NB4 (cell line): ENCODE results near the gene TNRC6A.

Source experiments
- DNase-seq: peaks from one replicate; pipeline ENCODE4 v3.0.0; 2010; ENCODE audit warnings: low read depth
- H3K4me3 ChIP-seq: one replicate; pipeline ENCODE4 v1.5.1; 2011; ENCODE audit warnings: mild to moderate bottlenecking, low read depth, low read length, moderate library complexity
- MYC ChIP-seq: IDR thresholded peaks from 2 replicates; pipeline ENCODE4 v1.6.1; 2011; ENCODE audit warnings: low read depth, low read length
- POLR2A ChIP-seq: IDR thresholded peaks from 2 replicates; pipeline ENCODE4 v1.6.1; 2011; ENCODE audit warnings: mild to moderate bottlenecking; ENCODE audit not compliant: insufficient read length; ENCODE audit errors: extremely low read depth
- TF ChIP-seq, protein P1 (sequence below): IDR thresholded peaks from one replicate; pipeline ENCODE4 v1.5.1; 2012; ENCODE audit warnings: low read depth, low read length
- TF ChIP-seq, protein P2 (sequence below): IDR thresholded peaks from 2 replicates; pipeline ENCODE4 v1.6.1; 2011; ENCODE audit warnings: low read depth, low read length

TNRC6A gene

DNA sequence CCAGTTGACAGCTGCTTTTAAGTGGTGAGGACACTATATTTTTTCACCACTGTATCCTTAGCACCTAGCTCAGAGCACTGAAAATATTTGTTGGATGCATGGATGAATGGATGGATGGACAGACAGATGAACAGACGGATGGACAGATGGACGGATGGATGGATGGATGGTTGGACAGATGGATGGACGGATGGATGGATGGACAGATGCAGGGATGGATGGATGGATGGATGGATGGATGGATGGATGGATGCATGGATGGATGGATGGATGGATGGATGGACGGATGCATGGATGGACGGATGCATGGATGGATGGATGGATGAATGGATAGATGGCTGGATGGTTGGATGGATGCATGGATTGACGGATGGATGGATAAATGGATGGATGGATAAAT lies 103.9 kb downstream of the TNRC6A start:
- TF ChIP-seq, protein P1, sequence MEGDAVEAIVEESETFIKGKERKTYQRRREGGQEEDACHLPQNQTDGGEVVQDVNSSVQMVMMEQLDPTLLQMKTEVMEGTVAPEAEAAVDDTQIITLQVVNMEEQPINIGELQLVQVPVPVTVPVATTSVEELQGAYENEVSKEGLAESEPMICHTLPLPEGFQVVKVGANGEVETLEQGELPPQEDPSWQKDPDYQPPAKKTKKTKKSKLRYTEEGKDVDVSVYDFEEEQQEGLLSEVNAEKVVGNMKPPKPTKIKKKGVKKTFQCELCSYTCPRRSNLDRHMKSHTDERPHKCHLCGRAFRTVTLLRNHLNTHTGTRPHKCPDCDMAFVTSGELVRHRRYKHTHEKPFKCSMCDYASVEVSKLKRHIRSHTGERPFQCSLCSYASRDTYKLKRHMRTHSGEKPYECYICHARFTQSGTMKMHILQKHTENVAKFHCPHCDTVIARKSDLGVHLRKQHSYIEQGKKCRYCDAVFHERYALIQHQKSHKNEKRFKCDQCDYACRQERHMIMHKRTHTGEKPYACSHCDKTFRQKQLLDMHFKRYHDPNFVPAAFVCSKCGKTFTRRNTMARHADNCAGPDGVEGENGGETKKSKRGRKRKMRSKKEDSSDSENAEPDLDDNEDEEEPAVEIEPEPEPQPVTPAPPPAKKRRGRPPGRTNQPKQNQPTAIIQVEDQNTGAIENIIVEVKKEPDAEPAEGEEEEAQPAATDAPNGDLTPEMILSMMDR: no peak
- TF ChIP-seq, protein P2, sequence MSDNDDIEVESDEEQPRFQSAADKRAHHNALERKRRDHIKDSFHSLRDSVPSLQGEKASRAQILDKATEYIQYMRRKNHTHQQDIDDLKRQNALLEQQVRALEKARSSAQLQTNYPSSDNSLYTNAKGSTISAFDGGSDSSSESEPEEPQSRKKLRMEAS: no peak
- no peak for TF ChIP-seq MYC
- no peak for TF ChIP-seq POLR2A
- no peak overlapping the region for H3K4me3 ChIP-seq
- DNase-seq: no peak

DNA sequence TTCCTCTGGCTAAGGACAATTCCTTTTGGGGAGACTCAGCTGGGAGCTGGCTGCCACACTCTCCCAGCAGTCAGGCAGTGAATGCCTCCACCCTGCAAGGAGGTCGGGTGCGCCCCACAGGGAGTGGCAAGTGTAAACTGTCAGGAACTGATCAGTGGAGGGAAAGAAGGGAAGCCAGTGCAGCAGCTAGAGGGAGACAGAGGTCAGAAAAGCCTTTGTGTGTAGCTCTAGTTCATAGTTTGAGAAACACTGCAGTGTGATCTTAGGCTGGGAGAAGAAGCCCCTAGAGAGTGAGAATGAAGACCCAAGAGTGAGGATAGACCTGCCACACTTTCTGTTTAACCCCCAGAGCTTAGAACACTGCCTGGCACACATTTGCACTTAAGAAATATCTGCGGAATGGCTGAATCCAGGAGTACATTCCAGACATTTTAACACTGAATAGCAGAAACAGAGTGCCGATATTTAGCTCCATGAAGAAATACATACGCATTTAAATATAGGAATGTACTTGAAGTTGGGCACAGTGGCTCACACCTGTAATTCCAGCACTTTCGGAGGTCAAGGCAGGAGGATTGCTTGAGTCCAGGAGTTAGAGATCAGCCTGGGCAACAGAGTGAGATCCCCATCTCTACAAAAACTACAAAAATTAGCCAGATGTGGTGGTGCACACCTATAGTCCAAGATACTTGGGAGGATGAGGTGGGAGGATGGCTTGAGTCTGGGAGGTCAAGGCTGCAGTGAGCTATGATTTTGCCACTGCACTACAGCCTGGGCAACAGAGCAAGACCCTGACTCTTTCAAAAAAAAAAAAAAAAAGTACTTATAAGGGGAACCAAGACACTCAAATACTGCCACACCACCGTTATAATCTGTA lies 105.2 kb downstream of the TNRC6A start:
- no peak overlapping the region for H3K4me3 ChIP-seq
- no peak for TF ChIP-seq POLR2A
- TF ChIP-seq, protein P1: peak; percentile 65
- peak; percentile 56 for DNase-seq

DNA sequence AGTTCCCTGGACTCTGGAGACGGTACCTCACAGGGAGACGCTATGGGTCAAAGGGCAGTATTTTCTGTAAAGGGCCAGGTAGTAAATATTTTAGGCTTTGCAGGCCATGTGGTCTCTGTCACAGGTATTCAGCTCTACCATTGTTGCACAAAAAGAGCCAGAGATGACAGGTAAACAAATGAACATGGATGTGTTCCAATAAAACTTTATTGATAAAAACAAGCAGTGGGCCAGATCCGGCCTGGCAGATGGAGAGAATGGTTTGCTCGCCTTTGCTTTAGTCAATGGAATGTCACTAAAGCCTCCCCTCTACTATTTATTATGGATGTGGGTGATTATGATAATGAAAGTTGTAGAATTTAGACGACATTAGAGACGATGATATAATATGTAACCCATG lies 107.4 kb downstream of the TNRC6A start:
- TF ChIP-seq POLR2A: no peak
- TF ChIP-seq MYC: no peak
- TF ChIP-seq, protein P1: no peak
- TF ChIP-seq, protein P2: no peak
- no peak for DNase-seq
- no peak overlapping the region for H3K4me3 ChIP-seq

DNA sequence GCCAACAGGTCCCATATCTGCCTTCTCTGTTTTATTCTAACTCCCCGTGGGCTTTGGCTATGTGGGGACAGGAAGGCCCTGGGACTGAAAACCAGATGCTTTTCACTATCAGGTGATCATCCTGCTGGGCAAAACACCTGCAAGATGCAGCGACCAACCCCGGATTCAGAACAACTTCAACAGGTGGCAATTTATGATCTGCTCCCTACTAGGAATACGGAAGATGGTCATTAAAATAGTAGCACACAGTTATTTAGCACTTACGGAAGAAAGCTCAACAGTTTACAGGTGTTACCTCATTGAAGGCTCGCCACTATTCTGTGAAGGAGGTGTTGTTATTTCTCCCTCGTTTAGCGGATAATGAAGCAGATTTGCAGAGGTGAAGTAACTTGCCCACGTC lies 108.5 kb downstream of the TNRC6A start:
- TF ChIP-seq, protein P1: no peak
- no peak for TF ChIP-seq MYC
- TF ChIP-seq, protein P2: no peak
- no peak for TF ChIP-seq POLR2A
- H3K4me3 ChIP-seq: no peak overlapping the region
- DNase-seq: no peak

DNA sequence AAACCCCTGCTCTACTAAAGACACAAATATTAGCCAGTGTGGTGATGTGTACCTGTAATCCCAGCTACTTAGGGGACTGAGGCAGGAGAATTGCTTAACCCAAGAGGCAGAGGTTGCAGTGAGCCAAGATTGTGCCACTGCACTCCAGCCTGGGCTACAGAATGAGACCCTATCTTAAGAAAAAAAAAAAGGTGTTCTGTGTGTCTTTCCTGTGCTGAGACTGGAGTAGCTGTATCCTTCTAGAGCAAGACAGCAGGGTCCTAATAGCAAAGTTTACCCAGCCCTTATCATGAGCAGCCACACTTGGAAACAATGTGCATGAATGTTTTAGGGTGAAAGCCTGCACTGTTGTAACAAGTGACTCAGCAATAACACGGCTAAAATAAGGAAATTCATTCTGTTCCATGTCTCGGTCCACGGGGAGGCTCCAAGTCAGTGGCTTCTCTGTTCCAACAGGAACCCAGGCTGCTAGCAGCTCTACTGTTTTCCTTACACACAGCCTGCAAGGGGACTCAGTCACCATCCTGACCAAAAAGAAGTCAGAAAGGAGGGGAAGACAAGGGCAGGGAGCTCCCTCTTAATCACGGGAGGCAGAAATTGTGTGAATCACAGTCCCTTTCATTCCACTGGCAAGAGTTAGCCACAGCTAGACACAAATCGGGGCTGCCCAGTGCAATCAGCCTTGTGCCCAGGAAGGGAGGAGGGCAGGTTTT lies 109.3 kb downstream of the TNRC6A start:
- 0 out of 2 replicates have a peak, but pooled peaks have one; percentile 8 for TF ChIP-seq MYC
- no peak for TF ChIP-seq POLR2A
- H3K4me3 ChIP-seq: no peak overlapping the region
- DNase-seq: peak; percentile 66

DNA sequence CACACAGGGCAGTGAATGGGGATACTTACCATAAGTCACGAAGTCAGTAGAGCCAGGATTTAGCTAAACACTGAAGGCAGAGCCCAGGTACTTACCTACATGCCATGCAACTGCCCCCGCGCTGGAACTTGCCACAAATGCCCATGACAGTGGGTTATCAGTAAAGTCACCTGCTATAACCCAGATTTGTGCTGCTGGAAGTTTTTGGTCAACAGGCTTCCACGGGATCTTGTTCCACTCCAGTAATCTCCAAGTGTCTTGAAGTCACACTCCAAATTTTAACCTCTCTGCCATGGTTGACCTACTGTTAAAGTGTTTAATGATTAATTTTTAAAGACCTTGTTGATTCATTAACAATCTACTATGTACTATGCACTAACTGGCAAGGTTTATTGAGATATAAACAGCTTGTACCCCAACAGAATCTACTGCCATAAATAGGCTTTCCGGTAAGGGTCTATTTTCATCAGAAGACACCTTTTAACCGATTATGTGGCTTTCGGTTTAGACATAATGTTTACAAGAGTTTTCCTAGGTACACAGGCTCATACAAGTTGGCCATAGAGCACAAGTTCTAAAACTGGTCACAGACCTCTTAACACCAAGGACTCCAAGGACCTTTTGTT lies 110.0 kb downstream of the TNRC6A start:
- H3K4me3 ChIP-seq: no peak overlapping the region
- DNase-seq: no peak
- TF ChIP-seq, protein P1: no peak
- TF ChIP-seq POLR2A (no peak), MYC (no peak)
- TF ChIP-seq, protein P2: no peak
